Fibroblast of pulmonary artery (primary cell): ENCODE results near the gene TAF5L.

Experiments
- DNase-seq: peaks from one replicate; pipeline ENCODE4 v3.0.0-alpha.2; 2010; ENCODE audit warnings: low read depth
- H3K4me3 ChIP-seq: replicated peaks from 2 replicates; pipeline ENCODE4 v1.5.1; 2011; ENCODE audit warnings: low read depth, mild to moderate bottlenecking, control low read depth, low read length, moderate library complexity
- TF ChIP-seq, protein P1 (sequence below): IDR thresholded peaks from 2 replicates; pipeline ENCODE4 v1.5.1; 2011; ENCODE audit warnings: mild to moderate bottlenecking, control low read depth, low read length, inconsistent platforms; ENCODE audit errors: missing control alignments

Gene TAF5L

DNA sequence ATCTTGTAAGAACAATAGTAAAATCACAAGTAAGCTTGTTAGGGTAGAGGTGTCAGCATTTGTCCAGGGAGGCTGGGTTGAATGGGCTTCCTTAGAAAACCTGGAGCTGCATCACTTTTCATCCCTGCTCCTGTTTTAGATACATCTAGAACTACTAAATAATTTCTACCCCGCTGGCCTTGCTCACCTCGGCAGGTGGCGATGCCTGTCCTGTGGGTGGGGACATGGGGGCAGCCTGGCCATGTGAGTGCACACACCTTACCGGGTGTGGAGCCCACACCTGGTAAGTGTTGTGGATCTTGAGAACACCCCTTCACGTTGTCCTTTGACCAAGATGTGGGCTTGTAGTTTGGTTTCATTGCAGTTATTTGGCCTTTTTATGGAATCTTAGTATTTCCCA is 29.9 kb upstream of the TAF5L start:
- DNase-seq = no peak
- TF ChIP-seq, protein P1, sequence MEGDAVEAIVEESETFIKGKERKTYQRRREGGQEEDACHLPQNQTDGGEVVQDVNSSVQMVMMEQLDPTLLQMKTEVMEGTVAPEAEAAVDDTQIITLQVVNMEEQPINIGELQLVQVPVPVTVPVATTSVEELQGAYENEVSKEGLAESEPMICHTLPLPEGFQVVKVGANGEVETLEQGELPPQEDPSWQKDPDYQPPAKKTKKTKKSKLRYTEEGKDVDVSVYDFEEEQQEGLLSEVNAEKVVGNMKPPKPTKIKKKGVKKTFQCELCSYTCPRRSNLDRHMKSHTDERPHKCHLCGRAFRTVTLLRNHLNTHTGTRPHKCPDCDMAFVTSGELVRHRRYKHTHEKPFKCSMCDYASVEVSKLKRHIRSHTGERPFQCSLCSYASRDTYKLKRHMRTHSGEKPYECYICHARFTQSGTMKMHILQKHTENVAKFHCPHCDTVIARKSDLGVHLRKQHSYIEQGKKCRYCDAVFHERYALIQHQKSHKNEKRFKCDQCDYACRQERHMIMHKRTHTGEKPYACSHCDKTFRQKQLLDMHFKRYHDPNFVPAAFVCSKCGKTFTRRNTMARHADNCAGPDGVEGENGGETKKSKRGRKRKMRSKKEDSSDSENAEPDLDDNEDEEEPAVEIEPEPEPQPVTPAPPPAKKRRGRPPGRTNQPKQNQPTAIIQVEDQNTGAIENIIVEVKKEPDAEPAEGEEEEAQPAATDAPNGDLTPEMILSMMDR = no peak
- H3K4me3 ChIP-seq = no peak overlapping the region

GRCh38 chr1:229653420-229653819 is 27.5 kb upstream of the TAF5L start:
- DNase-seq = no peak
- TF ChIP-seq, protein P1 = no peak
- H3K4me3 ChIP-seq = no peak overlapping the region

DNA sequence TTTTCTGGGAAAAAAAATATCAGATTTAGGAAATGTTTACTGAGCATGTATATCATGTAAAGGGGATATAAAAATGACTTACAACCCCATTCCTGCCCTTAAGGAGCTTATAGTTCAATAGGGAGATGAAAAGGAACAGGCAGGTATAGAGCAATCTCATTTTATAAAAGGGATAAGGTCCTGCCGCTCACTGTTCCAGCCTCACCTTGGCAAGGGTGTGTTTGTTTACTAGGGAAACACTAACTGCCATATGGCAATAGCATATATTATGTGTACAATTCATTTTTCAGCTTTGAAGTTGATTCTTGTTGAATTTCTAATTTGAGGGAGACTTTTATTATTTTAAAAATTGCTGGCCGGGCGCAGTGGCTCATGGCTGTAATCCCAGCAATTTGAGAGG is 25.6 kb upstream of the TAF5L start:
- no peak overlapping the region for H3K4me3 ChIP-seq
- TF ChIP-seq, protein P1 = no peak

DNA sequence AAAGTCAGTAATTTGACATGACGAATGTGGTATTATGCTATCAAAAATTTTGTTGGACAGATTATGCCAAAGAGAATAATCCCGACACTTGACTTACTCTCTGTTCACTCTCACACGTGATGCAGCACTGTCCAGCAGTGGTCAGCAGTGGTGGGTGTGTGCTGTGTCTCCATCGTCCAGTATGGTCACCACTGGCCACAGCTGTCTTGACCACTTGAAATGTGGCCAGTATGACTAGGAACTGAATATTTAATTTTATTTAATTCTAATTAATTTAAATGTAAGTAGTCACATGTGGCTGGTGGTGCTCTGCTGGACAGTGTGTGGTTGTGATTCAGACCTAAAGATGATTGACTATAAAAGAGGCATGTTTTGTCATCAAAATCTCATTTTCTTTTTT is 24.1 kb upstream of the TAF5L start:
- TF ChIP-seq, protein P1 = no peak
- DNase-seq = no peak
- no peak overlapping the region for H3K4me3 ChIP-seq

More for the DNA sequence above, 25.6 kb upstream of the TAF5L start:
- no peak for DNase-seq

- no peak for DNase-seq
- no peak overlapping the region for H3K4me3 ChIP-seq
- TF ChIP-seq, protein P1 = no peak
These were observed 22.5 kb upstream of the TAF5L start for GRCh38 chr1:229648406-229648805.

DNA sequence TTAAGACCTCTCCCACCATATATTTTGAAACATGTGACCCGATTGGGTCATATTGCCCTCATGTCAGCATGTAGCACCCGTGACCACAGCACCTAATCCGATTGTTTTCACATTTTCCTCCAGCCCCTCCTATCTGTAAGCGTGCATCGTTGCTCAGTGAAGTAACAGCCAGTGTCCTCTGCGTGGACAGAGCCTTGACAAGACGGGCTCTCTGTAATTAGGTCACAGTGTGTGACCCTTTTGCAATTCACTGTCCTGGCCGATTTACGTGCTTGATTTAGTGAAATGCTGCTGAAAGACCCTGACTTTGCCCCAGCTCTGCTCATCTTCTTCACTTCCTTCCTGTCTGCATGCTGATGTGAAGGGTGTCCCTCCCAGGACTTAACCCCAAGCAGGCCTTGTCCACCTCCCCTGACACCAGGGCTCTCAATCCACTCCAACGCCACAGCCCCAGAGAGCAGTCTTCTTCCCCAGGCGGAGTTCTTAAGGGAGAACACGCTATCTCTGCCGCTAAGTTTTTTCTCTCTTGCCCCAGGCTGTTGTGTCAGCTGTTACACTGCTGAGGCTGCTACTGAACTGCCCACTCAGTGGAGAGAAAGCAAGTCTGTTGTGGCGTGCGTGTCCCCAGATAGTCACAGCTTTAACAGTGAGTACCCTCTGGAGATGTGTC is 19.5 kb upstream of the TAF5L start:
- no peak for DNase-seq
- TF ChIP-seq, protein P1 = no peak
- H3K4me3 ChIP-seq = no peak overlapping the region
